GM21786 (cell line): ENCODE results near the gene YKT6.

Source experiments
- ATAC-seq: cut with Tn5 transposase; IDR thresholded peaks from one replicate; pipeline ENCODE4 v1.9.1; 2021; ENCODE audit not compliant: unreplicated experiment

YKT6 gene

DNA sequence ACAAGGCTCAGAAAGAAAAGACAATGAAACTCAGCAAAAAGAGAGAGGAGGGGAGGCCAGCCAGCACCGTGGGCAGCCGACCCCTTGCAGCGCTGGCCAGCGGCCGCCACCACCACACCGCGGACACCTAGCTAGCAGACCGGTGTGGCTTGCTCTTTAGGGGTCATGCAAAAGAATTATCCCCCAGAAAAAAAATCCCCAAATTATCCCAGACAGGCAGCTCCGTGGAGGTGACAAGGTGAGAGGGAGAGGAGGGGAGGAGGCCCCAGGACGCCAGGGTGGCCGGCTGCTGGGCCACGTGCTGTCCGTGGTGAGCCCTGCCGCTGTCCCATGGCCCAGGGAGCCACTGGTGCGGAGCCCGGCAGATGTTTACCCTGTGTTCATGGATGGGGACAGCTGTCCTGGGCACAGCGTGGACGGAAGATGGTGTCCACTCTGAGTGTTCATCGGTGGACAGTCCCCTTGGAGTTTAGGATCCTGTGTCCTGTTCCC, 16.5 kb downstream of the YKT6 start:
- ATAC-seq: no peak

GRCh38 chr7:44217852-44218402, 17.1 kb downstream of the YKT6 start:
- no peak for ATAC-seq

- ATAC-seq: no peak
Measured at GRCh38 chr7:44218418-44219201, 17.8 kb downstream of the YKT6 start.

- no peak for ATAC-seq
Measured at GRCh38 chr7:44219371-44220045, 18.7 kb downstream of the YKT6 start.

DNA sequence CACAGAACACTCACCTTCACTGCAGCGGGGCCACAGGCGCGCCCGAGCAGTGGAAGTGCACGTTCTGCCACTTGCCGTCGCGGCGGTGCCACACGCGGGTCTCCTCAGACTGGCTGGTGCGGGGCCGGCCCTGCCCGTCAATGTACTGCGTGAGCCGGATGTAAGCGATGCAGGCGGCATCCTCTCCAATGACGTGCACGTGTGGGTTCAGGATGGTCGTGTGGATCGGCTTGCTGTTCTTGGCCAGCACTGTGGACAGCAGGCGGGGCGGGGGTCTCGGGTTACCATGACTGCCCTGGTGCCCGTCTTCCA, 19.2 kb downstream of the YKT6 start:
- no peak for ATAC-seq

DNA sequence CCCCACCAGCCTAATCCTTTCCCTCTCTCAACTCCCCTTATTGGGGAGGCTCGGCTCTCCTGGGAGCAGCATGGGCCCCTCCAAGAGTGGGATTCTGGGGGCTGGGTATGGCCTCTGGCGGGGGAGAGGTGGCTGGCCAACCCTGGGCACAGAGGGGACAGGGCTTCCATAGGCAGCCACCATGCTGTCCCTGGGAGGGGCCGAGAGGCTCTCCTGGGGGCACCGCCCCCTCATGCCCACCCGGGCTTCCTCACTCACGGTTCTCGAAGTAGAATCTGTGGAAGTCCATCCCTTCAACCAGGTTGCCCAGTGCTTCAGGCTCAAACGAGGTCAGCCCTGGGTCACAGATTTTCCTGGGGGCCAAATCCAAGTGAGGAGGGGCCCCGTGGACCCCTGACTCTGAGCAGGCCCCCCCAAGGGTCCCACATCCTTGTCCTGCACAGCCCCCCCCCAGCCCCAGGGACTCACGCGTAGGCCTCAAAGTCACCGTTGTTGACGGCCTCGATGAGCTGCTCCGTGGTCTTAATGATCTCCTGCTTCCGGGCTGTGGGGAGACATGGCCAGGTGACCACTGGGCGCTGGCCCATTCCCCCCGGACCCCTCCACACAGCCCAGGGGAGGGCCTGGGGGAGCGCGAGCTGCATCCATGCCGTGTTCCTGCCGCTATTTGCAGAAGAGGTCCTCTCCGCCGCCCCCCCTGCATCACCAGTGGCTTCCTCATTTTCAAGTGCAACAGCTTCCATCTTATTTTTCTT, 19.8 kb downstream of the YKT6 start:
- ATAC-seq: no peak

DNA sequence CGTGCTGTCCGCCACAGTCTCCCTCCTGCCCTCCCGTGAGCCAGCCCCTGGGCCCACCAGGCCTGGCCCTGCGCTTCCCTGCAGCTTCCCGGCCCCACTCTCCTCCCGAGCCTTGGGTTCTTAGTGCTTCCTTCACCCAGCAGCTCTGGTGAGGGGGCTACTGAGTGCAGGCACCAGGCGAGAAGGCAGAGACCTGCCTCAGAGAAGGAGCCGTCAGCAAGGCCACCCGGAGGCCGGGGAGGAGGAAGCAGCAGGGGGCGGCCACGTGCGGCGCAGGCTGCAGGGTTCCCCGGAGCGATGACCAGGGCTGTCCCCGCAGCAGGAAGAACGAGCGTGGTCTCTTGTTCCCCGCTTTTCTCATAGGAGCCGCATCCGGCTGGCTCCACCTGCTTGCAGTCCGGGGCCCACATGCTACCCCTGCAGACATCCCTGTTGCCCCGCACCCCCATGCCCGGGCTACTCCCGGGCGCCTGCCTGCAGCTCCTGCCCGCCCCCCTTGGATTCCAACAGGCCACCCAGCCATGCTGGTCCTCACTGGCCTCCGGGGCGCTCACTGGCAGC, 20.5 kb downstream of the YKT6 start:
- no peak for ATAC-seq

DNA sequence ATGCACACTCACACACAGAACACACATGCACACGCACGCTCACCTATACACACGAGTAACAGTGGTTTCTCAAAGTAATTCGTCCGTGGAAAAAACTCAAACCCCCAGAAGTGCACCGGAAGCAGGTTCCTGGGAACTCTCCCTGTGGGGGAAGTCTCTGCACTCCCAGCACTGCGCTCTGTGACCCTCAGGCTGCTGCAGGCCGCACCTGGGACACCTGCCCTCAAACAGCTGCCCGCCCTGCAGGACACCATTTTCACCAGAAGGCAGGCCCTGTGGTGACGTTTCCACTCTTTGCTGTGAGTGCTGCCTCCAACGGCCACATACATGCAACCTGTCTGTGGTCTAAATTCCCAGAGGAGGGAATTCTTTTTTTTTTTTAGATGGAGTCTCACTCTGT, 21.3 kb downstream of the YKT6 start:
- ATAC-seq: no peak

GRCh38 chr7:44222776-44223261, 22.0 kb downstream of the YKT6 start:
- no peak for ATAC-seq

DNA sequence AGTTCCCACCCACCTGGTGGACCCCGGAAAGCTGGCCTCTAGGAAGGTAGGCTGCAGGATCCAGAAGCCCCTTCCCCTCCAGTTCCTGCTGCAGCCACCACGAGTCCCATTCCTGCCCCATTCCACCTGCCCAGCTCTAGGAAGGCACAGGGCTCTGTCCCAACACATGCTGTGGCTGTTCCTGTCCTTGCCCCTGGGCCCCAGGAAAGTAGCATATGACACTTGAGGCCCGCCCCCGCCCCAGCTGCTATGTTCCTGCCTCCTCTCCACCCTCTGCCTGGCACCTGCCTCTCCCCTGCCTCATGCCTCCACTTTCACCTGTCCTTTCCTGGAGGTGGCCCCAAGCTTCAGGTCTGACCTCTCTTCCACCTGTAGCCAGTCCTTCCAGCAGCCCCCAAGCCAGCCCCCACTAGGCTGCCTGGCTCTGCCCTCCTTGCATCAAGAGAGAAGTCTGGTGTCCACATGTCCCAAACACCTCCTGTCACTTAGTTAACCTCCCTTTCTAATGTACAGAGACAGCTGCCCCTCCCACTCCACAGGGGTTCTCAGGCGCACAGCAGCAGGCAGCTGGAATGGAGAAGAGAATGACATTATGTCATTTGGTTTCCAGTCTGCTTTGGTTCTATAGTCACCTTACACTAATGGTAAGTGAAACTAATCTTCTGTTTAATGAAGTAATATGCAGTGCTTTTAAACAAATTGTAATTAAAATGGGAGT, 22.7 kb downstream of the YKT6 start:
- ATAC-seq: no peak

DNA sequence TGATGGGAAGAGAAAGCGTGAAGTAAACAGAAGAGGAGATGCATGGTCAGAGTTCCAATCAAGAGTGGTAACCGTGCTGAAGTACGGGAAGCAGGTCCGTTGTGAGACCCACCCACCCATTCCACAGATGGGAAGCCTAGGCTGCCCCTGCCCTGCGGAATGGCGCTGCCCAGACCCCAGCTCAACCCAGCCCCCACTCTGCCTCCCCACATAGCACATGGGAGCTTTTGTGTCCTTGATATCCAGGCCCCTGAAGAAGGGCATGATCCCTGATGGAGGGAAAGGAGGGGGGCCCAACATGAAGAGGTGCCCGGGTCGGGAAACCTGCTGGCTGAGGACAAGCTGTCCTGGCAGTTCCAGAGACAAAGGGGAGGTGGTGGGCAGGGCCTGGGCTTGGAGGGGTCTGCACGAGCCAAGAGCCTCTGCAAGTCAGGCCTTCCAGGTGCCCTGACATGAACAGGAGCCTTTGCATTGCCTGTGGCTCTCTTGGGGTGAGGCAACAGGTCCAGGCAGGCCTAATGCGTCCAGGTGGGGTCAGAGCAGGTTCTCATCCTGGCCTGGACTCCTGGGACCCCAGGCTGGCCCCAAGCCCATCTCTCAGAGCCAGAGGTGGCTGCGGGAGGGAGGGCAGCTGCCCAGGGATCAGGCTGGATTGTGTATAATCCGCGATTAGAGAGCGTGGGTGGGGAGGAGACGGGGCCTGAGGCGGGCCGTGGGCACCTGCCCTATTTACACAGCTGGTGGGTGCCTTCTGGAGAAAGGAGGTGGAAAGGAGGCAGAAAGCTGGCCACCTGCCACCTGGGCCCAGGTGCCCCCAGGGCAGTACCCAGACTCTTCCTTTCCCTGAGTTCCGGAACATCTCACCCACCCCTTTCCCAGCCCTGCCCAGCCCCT, 23.5 kb downstream of the YKT6 start:
- ATAC-seq: no peak

- no peak for ATAC-seq
Measured at GRCh38 chr7:44224974-44225565, 24.3 kb downstream of the YKT6 start.

GRCh38 chr7:44225566-44226395, 25.0 kb downstream of the YKT6 start:
- ATAC-seq: no peak

DNA sequence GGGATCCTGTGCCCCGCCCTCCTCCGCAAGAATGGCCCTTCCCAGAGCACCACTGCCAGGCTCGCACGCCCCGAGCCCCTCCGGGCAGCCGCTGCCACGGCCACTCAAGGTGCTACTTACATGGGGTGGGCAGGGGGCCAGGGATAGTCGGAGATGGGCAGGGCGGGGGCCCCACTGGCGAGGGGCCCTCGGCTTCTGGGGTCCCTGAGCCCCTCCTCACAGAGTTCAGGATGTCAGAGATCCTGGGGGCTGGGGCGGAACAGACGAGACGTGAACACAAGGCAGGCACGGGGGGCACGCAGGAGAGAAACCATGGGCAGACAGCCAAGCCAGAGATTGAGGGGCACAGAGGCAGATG, 25.6 kb downstream of the YKT6 start:
- ATAC-seq: no peak

GRCh38 chr7:44227911-44228310, 27.1 kb downstream of the YKT6 start:
- no peak for ATAC-seq

DNA sequence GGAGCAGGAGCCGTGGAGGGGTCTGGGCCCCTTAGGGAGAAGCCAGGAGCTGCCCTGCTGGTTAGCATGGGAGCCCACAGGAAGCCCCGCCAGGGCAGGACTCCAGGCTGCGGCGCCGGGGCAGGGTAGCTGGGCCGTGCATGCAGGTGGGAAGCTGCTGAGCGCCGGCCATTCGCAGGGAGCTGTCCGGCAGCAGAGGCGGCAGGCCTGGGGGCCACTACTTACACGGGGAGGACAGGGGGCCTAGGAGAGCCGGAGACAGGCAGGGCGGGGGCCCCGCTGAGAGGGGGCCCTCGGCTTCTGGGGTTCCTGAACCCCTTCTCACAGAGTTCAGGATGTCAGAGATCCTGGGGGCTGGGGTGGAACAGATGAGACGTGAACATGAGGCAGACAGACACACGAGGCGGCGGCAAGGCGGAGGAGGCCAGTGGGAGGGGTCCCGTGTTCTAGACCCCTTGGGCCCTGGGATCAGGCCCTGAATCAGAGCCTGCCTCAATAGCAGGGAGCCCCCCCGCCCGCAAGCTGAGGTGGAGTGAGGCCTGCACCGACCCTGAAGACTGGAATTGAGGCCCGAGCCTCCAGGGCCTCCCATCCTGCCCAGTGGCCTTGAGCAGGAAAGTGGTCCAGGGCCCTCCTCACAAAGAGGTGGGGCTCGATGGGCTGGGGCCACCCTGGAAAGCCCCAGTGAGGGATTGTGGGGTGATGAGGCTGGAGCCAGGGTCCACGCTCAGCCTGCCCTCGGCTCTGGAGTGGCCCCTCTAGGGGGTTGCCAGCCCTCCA, 28.0 kb downstream of the YKT6 start:
- ATAC-seq: no peak

- ATAC-seq: no peak
Measured at GRCh38 chr7:44229546-44230105, 28.8 kb downstream of the YKT6 start.
